Measurements from ENCODE around the gene NAALADL2.

GRCh38 chr3:175421902-175422301 is 562.8 kb downstream of the NAALADL2 start:
- TF ChIP-seq, protein P1, sequence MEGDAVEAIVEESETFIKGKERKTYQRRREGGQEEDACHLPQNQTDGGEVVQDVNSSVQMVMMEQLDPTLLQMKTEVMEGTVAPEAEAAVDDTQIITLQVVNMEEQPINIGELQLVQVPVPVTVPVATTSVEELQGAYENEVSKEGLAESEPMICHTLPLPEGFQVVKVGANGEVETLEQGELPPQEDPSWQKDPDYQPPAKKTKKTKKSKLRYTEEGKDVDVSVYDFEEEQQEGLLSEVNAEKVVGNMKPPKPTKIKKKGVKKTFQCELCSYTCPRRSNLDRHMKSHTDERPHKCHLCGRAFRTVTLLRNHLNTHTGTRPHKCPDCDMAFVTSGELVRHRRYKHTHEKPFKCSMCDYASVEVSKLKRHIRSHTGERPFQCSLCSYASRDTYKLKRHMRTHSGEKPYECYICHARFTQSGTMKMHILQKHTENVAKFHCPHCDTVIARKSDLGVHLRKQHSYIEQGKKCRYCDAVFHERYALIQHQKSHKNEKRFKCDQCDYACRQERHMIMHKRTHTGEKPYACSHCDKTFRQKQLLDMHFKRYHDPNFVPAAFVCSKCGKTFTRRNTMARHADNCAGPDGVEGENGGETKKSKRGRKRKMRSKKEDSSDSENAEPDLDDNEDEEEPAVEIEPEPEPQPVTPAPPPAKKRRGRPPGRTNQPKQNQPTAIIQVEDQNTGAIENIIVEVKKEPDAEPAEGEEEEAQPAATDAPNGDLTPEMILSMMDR (IDR thresholded peaks at IDR 0.05; ENCODE audit: poor library complexity) = no peak
- TF ChIP-seq EZH2phosphoT487 (IDR thresholded peaks at IDR 0.05; ENCODE audit: low read depth, severe bottlenecking, unreplicated experiment) = no peak

All from hepatocyte (in vitro differentiated cells).